GM18868 (cell line): ENCODE data around the gene SLC34A2.
"Not testable (repeated sequence)": the region's sequence is repeated elsewhere in the genome, so short reads cannot be mapped to it uniquely, and the experiment has no call there.

Source experiments
- ATAC-seq: cut with Tn5 transposase; IDR thresholded peaks from one replicate; pipeline ENCODE4 v1.9.1; 2021; ENCODE audit warnings: mild to moderate bottlenecking, moderate library complexity; ENCODE audit not compliant: unreplicated experiment

Gene SLC34A2

GRCh38 chr4:25658777-25659176 is 3.1 kb downstream of the SLC34A2 start:
- ATAC-seq, result no peak

- ATAC-seq, result not testable (repeated sequence)
Measured at GRCh38 chr4:25661441-25661840, 5.8 kb downstream of the SLC34A2 start.

- no peak for ATAC-seq
Measured at GRCh38 chr4:25662306-25662705, 6.7 kb downstream of the SLC34A2 start.

GRCh38 chr4:25663781-25664180 is 8.1 kb downstream of the SLC34A2 start:
- ATAC-seq, result no peak

GRCh38 chr4:25666031-25666630 is 10.5 kb downstream of the SLC34A2 start:
- ATAC-seq, result no peak

GRCh38 chr4:25667931-25668557 is 12.4 kb downstream of the SLC34A2 start:
- ATAC-seq, result no peak

GRCh38 chr4:25670991-25671390 is 15.3 kb downstream of the SLC34A2 start:
- ATAC-seq, result no peak

- ATAC-seq, result no peak
Measured at GRCh38 chr4:25672756-25673155, 17.1 kb downstream of the SLC34A2 start.

GRCh38 chr4:25674386-25674785 is 18.7 kb downstream of the SLC34A2 start:
- no peak for ATAC-seq

GRCh38 chr4:25676221-25676620 is 20.6 kb downstream of the SLC34A2 start:
- ATAC-seq, result no peak

GRCh38 chr4:25677157-25677556 is 21.5 kb downstream of the SLC34A2 start:
- ATAC-seq, result no peak

- no peak for ATAC-seq
Measured at GRCh38 chr4:25677943-25678342, 22.3 kb downstream of the SLC34A2 start.

- ATAC-seq, result no peak
Measured at GRCh38 chr4:25687773-25688172, 32.1 kb downstream of the SLC34A2 start.

- no peak for ATAC-seq
Measured at GRCh38 chr4:25694466-25694865, 38.8 kb downstream of the SLC34A2 start.

GRCh38 chr4:25696409-25696808 is 40.8 kb downstream of the SLC34A2 start:
- ATAC-seq, result no peak

GRCh38 chr4:25697516-25697915 is 41.9 kb downstream of the SLC34A2 start:
- ATAC-seq, result no peak

- no peak for ATAC-seq
Measured at GRCh38 chr4:25700661-25701060, 45.0 kb downstream of the SLC34A2 start.

GRCh38 chr4:25702848-25703247 is 47.2 kb downstream of the SLC34A2 start:
- no peak for ATAC-seq

GRCh38 chr4:25703731-25704388 is 48.2 kb downstream of the SLC34A2 start:
- no peak for ATAC-seq

- no peak for ATAC-seq
Measured at GRCh38 chr4:25704516-25704915, 48.9 kb downstream of the SLC34A2 start.

GRCh38 chr4:25710637-25711036 is 55.0 kb downstream of the SLC34A2 start:
- no peak for ATAC-seq

- no peak for ATAC-seq
Measured at GRCh38 chr4:25712611-25713010, 57.0 kb downstream of the SLC34A2 start.
